Vagina (tissue), 2 donors: ENCODE data around the gene PEPD.

ENCODE experiments used
- POLR2AphosphoS5 ChIP-seq, 2 donors: sonication (generic); formaldehyde crosslinking; IDR thresholded peaks; one replicate each; pipeline ENCODE4 v1.9.0; 2017; ENCODE audit warnings: antibody characterized with exemption in 2 of 2, mild to moderate bottlenecking in 2 of 2, low read depth in 1 of 2; ENCODE audit not compliant: insufficient read depth in 1 of 2
- TF ChIP-seq, protein P1 (sequence below), 3 experiments: fragments of 450-650 bp in 2 of 3; fragments of 200-600 bp in 1 of 3; sonication (generic) in 1 of 3; IDR thresholded peaks; one replicate each; pipeline ENCODE4 v1.5.1; 2017 to 2019; ENCODE audit warnings: antibody characterized with exemption in 3 of 3, mild to moderate bottlenecking in 2 of 3, moderate library complexity in 2 of 3

- TF ChIP-seq POLR2AphosphoS5 (IDR thresholded peaks at IDR 0.05; ENCODE audit: insufficient read depth in 1 of 2, low read depth in 1 of 2) = no peak
- TF ChIP-seq, protein P1, sequence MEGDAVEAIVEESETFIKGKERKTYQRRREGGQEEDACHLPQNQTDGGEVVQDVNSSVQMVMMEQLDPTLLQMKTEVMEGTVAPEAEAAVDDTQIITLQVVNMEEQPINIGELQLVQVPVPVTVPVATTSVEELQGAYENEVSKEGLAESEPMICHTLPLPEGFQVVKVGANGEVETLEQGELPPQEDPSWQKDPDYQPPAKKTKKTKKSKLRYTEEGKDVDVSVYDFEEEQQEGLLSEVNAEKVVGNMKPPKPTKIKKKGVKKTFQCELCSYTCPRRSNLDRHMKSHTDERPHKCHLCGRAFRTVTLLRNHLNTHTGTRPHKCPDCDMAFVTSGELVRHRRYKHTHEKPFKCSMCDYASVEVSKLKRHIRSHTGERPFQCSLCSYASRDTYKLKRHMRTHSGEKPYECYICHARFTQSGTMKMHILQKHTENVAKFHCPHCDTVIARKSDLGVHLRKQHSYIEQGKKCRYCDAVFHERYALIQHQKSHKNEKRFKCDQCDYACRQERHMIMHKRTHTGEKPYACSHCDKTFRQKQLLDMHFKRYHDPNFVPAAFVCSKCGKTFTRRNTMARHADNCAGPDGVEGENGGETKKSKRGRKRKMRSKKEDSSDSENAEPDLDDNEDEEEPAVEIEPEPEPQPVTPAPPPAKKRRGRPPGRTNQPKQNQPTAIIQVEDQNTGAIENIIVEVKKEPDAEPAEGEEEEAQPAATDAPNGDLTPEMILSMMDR (IDR thresholded peaks at IDR 0.05) = no peak
Measured at GRCh38 chr19:33448159-33448516, 73.5 kb downstream of the PEPD start.
